ENCODE data around the gene PSD4. TPM values are rescaled to one million over a fixed set of nuclear protein-coding genes. Genes with fewer than 3 reads are reported as not detected.

PSD4 gene
- 1.4 and 1.5 TPM in 2 replicates for total RNA-seq (2014; rRNA removed; shearing (Covaris generic))

DNA sequence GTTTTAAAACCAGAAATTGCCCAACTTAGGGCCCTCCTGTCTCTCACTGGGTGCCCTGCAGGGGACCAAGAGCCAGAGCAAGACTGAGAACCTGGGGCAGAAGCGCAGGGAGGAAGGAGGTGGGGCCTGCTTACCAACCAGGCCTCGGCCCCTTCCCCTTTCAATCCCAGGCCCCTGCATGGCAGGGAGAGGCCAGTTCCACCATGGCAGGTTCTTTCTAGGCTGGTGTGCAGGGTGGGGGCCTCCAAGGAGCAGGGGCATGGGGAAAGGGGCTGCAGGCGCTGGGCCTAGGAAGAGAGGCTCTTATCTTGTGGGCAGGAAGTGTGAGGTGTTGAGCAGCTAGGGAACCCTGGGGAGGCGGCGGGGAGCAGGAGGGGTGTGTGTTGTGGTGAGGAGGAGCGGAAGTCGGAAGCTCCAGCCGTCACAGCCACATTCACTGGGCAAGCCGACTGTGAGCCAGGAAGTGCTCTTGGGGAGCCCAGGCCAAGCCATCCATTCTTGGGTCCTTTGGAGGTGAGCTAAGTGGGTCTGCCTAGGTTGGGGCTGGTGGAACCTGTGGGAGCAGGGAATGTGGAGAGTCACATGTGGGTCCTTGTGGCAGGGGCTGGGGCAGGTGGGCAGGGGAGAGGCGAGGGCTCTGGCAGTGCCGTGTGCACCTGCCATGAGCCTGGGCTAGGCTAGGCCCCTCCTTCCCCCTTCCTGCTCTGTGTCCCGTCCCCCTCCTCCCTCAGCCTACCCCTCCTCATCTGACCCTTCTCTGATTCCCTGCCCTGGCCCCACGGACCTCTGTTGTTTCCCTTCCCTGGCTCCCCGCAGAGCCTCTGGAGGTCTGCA is at the start of gene PSD4:
Gene PSD4, plus strand, starts transcription at position 430 of the 834 bp plus-strand sequence. CDS start 8,486 bp downstream, outside the sequence.
- DNase-seq (ENCODE audit: low spot score), result no peak

DNA sequence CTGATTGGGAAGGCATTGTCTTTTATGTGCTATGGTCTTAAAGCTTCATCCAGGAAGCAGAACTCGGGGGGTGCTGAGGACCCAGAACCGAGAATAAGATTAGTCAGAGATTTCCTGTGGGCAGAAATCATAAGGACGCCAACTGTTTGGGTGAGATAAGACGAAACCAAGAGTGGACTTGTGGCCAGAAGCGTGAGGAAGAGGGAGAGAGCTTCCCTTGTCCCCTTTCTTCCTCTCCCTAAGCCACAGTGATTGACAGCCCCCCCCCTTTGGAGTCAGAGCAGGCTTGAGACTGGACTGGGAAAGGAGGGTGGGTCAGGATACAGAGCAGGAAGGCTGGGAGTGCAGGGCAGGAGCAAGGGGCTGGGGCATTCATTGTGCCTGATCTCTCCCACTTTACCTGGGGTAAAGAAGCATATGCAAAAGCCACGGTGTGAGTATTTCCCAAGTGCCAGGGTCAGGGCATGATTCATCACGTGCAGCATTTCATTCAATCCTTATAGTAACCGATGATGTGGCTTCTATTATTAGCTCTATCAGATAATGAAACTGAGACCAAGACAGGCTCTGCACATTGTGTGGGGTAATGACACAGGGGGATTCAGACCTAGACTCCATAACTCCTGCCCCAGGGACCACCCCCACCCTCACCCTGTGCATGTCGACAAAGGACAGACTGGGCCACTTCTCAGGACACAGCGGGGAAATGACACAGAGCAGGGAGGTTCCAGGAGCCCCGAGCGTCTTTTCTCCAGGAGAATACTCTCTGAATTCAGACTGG is 49.4 kb upstream of the PSD4 start:
- DNase-seq (ENCODE audit: low spot score), result no peak

DNA sequence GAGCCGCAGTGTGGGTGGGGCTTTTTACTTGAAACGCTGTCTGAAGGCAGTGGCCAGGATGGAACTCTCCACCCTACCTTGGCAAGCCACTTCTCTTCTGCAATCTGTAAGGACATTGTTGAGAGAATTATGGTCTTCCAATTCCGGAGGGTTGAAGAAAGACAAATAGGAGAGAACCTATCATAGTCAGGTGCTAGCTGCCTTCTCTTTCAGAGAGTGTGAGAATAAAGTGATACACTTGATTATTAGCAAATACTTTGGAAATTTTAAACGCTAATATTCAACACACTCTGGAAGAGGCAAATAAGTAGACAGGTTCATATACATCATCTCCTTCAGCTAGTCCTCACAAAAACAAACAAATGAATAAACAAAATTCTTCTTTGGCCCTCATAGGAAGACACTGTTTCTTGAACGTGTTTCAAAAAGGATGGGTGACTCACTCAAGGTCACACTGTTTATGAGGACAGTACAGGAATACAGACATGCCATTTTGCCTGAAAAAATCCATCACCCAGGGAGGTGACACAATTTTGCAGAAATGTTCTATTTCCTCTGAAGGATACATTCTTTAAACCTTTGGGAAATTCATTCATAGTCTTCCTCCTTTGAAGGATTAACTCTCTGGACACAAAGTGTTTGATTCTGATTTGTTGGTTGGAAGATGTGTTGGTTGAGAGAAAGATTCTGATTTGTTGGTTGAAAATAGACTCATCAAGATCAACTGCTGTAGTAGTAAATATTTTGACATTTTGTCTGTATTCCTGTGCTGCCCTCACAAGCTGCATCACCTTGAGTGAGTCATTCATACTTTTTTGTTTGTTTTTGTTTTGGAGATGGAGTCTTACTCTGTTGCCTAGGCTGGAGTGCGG is 48.6 kb upstream of the PSD4 start:
- DNase-seq (ENCODE audit: low spot score), result no peak

DNA sequence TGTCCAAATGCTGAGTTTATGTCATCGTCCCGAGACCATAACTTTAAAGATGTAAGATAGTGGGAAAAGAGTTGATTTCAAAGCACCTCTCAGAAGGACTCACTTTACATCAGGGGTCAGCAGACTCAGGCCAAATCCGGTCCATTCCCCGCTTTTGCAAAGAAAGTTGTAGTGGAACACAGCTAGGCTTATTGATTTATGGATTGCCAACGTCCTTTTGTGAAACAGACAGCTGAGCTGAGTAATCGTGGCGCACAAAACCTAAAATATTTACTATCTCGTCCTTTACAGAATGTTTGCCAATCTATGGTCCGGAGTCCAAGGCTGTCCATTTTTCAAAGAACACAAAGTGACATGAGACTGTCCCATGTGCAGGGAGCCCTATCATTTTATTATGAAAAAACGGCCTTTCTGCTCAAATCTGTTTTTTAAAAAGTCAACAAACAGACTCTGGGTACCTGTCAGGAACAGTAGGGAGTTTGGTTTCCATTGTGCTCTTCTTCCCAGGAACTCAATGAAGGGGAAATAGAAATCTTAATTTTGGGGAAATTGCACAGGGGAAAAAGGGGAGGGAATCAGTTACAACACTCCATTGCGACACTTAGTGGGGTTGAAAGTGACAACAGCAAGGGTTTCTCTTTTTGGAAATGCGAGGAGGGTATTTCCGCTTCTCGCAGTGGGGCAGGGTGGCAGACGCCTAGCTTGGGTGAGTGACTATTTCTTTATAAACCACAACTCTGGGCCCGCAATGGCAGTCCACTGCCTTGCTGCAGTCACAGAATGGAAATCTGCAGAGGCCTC is 46.7 kb upstream of the PSD4 start, which contains the start of gene IL1RN:
Gene IL1RN, plus strand, starts transcription at position 754 of the 801 bp plus-strand sequence. Its CDS starts 27 bp downstream, at position 781.
- no peak for DNase-seq (ENCODE audit: low spot score)

DNA sequence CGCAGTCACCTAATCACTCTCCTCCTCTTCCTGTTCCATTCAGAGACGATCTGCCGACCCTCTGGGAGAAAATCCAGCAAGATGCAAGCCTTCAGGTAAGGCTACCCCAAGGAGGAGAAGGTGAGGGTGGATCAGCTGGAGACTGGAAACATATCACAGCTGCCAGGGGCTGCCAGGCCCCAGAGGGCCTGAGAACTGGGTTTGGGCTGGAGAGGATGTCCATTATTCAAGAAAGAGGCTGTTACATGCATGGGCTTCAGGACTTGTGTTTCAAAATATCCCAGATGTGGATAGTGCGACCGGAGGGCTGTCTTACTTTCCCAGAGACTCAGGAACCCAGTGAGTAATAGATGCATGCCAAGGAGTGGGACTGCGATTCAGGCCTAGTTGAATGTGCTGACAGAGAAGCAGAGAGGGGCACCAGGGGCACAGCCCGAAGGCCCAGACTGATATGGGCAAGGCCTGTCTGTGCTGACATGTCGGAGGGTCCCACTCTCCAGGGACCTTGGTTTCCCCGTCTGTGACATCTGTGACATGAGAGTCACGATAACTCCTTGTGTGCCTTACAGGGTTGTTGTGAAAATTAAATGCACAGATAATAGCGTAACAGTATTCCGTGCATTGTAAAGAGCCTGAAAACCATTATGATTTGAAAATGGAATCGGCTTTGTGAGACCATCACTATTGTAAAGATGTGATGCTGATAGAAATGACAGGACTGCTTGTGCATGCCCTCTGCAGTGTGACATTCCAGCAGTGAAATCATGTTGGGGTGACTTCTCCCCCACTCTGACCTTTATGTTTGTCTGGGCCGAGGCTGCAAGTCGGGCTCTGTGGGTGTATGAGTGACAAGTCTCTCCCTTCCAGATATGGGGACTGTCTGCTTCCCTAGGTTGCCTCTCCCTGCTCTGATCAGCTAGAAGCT is 45.9 kb upstream of the PSD4 start:
- DNase-seq (ENCODE audit: low spot score), result no peak

DNA sequence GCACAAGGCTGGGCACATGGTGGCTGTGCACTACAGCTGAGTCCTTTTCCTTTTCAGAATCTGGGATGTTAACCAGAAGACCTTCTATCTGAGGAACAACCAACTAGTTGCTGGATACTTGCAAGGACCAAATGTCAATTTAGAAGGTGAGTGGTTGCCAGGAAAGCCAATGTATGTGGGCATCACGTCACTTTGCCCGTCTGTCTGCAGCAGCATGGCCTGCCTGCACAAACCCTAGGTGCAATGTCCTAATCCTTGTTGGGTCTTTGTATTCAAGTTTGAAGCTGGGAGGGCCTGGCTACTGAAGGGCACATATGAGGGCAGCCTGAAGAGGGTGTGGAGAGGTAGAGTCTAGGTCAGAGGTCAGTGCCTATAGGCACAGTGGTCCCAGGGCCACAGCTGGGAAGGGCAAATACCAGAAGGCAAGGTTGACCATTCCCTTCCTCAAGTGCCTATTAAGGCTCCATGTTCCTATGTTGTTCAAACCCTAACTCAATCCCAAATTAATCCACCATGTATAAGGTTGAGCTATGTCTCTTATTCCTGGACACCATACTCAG is 44.2 kb upstream of the PSD4 start:
- no peak for DNase-seq (ENCODE audit: low spot score)

DNA sequence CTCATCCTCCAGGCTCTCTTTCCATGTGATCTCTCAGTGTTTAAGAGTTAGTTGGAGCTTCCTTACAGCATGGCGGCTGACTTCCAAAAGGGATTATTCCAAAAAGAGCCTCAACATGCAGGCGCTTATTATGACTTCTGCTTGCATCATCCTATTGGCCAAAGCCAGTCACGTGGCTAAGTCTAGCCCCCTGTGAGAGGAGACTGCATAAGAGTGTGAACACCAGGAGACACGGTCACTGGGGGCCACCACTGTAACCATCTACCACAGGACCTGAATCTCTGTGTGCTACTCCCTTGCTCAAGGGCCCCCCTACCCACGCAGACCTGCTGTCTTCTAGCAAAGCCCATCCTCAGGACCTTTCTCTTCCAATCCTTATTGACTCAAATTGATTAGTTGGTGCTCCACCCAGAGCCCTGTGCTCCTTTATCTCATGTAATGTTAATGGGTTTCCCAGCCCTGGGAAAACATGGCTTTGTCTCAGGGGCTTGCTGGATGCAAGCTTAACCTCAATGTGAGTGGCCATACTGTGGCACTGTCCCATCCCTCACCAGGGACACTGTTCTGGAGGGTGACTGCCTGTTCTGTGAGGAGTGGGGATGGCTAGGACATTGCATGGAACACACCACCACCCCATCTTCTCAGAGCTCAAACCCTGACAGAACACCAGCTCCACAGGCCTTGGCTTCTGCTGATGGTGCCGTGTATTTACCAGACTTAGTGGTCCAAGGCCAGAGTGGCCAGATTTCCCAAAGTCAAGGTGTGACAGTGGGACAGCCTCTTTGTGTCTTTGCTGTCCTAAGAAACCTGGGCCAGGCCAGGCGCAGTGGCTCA is 42.2 kb upstream of the PSD4 start:
- DNase-seq (ENCODE audit: low spot score), result no peak

DNA sequence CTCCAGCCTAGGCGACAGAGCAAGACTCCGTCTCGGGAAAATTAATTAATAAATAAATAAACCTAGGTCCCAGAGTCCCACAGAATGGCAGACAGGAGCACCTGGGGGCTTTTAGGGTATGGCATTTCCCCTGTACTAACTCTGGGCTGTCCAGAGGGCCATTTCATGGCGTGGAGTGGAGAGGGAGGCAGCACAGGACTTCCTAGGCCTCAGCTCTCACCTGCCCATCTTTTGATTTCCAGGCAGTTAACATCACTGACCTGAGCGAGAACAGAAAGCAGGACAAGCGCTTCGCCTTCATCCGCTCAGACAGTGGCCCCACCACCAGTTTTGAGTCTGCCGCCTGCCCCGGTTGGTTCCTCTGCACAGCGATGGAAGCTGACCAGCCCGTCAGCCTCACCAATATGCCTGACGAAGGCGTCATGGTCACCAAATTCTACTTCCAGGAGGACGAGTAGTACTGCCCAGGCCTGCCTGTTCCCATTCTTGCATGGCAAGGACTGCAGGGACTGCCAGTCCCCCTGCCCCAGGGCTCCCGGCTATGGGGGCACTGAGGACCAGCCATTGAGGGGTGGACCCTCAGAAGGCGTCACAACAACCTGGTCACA is 41.3 kb upstream of the PSD4 start:
- no peak for DNase-seq (ENCODE audit: low spot score)

DNA sequence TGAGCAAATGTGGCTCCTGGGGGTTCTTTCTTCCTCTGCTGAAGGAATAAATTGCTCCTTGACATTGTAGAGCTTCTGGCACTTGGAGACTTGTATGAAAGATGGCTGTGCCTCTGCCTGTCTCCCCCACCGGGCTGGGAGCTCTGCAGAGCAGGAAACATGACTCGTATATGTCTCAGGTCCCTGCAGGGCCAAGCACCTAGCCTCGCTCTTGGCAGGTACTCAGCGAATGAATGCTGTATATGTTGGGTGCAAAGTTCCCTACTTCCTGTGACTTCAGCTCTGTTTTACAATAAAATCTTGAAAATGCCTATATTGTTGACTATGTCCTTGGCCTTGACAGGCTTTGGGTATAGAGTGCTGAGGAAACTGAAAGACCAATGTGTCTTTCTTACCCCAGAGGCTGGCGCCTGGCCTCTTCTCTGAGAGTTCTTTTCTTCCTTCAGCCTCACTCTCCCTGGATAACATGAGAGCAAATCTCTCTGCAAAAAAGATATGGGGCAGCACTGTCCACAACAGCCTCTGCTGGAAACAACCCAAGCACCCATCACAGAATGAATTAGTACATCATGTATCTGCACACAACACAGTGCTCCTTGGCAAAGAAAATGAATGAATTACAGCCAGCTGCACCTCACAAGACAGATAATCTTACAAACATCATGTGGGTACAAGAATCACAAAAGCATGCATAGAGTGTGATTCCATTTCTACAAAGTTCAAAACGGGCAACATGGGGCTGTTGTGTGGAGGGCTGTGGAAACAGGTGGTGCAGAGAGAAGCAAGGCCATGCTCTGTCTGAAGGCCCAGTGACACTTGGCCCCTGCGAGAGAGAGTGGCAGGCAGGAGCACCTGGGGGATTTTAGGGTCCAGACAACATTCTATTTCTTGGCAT is 39.8 kb upstream of the PSD4 start:
- DNase-seq (ENCODE audit: low spot score), result no peak

DNA sequence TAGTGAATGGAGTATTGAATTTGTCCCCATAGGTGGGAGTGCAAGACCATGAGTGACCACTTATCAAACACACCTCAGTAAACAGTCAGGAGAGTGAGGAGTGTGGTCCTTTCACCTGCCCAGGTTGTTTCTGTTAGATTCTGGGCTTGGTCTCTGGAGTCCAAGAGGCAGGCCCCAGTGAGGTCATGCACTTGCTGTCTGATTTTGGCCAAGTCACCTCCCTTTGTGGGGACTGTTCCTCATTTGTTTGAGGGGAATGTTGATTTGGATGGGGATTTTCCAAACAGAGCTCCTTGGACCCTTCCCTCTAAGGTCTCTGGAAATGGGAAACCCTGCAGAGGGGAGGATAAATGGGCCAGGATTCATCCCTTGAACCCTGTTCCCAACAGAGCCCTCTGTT is 39.1 kb upstream of the PSD4 start:
- no peak for DNase-seq (ENCODE audit: low spot score)

DNA sequence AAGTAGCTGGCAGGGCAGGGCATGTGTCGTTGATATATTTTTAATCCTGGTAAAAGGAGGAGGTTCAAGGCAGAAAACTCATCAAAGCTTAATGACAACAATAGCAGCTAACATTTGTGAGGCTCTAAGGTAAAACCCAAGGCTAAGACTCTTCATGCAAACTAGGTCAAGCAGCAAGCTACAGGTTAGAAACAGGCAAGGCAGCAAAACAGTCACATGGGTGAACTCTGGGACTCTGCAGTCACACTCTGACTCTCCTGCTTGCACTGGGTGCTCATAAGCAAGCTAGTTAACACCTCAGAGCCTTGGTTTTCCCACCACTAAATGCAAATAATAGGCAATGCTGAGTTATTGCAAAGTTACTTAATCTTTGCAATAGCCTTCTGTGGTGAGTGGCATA is 38.5 kb upstream of the PSD4 start:
- no peak for DNase-seq (ENCODE audit: low spot score)

DNA sequence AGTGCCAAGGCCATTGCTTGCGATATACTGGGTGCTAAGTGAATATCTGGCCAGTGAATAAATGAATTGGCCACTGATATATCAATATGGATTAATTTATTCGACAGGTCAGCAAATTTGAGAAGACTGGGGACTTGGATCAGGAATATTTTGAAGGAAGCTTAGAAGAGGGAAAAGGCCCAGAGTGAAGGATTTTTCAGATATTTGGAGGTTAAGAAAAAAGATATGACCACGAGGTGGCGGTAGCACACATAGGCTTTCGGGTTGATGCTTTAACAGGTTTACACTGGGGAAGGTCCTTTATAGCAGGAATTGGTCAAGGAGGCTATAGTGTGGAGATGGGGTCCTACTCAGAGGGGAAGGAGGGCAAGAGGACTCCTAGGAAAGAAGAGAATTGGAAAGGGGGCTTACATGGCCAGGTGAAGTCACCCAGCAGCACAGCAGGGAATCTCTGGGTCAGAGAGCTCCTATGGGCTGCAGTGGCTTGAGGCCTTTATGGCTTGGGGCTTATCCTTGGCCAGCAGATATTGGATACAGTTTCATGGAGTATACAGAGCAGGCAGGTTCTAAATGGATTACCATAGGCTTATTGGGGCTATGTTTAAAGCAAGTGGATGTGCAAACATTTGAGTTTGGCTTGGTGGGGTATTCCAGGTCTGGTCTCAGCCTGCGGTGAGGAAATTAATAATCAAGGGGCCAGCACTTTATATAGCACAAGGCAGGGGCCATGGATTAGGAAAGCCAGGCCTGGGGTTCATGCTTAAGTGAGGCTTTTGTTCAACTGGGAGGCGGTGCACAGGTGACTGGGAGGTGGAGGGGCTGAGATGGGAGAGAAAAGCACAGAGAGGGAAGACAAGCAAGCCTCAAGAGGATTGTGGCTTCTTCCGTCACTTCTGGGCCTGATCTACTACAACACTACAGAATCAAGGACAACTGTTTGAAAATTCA is 36.7 kb upstream of the PSD4 start:
- DNase-seq (ENCODE audit: low spot score), result peak; percentile 29

DNA sequence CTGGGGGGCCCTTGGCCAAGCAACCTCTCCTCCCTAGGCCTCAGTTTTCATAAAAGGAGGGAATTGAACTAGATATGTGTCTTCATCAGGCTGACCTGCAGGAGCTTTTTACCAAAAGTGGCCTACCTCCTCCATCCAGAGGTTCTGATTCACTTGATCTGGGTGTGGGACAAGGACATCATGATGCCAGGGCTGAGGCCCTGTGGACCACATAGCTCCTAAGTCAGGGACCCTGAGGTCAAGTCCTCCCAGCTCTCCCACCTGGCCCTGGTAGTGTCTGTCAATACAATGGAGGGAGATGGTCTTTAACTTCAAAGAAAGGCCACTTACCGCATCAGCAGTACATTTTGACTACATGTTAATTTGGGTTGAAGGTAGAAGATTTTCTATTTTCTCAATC is 35.9 kb upstream of the PSD4 start:
- no peak for DNase-seq (ENCODE audit: low spot score)

DNA sequence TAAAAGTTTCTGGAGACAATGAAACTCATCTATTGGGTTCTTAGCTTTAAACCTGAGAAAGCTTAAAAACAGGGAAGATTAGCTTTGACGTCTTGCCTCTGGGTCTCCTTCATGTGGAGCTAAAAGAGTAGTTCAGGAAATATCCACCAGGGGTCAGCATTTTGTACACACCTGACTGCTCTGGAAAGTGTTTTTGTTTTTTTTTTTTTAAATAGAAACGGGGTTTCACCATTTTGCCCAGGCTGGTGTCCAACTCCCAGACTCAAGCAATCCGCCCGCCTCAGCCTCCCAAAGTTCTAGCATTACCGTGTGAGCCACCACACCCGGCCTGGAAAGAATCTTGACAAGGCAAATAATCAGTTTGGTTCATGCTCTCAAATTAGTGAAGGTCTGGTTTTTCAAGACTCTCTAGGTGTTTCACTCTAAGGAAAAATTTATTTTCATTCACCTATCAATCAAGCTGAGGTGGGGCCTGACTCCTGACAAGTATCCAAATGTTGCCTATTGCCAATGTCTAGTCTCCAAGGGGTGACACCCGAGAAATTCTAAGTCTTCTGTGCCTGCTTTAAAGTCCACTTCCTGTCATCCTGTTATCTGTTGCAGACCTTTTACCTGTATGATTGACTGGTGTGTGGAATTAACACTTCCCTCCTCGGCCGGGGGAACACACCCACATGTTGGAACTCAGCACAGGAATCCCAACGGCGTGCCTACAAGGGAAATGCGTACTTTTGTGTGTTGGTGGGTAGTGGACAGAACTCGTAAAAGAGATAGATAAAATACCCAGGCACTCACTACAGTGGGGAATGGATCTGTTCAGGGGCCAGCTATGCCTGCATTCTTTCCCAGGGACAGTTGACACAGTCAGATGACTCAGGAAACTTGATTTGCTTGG is 35.1 kb upstream of the PSD4 start:
- peak; percentile 32 for DNase-seq (ENCODE audit: low spot score)

DNA sequence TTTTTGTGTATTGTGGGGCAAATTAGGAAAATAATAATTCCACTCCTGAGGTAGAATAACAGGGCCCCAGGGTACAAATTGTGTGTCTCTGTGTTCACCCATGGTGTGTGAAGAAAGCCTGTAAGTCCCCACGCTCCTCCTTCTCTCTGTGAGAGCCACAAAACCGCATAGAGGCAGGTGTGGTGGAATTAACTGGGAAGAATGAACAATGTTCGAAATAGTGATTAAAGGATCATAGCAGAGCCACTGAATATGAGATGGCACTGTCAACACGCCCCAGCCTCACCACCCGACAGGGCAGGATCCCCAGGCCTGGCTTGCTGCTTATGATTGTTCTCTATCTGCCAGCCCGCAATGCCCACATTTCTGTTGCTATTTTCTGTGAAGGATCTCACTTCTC is 32.3 kb upstream of the PSD4 start:
- DNase-seq (ENCODE audit: low spot score), result no peak
